Measurements from ENCODE around the gene ATXN7. TPM values are rescaled to one million over a fixed set of nuclear protein-coding genes. Genes with fewer than 3 reads are reported as not detected.

Gene ATXN7
- total and polyA plus RNA-seq, 10 of the 15 experiments (the other 5 are each of a cell fraction or from before 2014, with no cell fraction given), result 0.83 to 24.6 (median 8.5) TPM

- TF ChIP-seq SMAD5 (IDR thresholded peaks at IDR 0.05; ENCODE audit: low read depth) (no peak), MEF2A (IDR thresholded peaks at IDR 0.05; ENCODE audit: insufficient read depth, low read depth, low read length) (no peak), RELB (IDR thresholded peaks at IDR 0.05; ENCODE audit: low read depth) (peak; percentile 68; the same call in 1 of the 2 replicates), MYC (IDR thresholded peaks at IDR 0.05; ENCODE audit: insufficient read depth, insufficient read length, insufficient replicate concordance, low read length, severe bottlenecking) (no peak), LARP7 (IDR thresholded peaks at IDR 0.05) (no peak), RELA (IDR thresholded peaks at IDR 0.05; ENCODE audit: borderline replicate concordance, partially characterized antibody) (no peak), IRF4 (IDR thresholded peaks at IDR 0.05; ENCODE audit: low read depth, low read length) (no peak), SPI1 (IDR thresholded peaks at IDR 0.05; ENCODE audit: borderline replicate concordance, insufficient read depth, low read depth, low read length) (no peak), NR2C1 (IDR thresholded peaks at IDR 0.05) (no peak), STAT3 (IDR thresholded peaks at IDR 0.05; ENCODE audit: low read depth, low read length) (no peak), MAX (IDR thresholded peaks at IDR 0.05; ENCODE audit: low read depth, low read length) (no peak), ZNF384 (IDR thresholded peaks at IDR 0.05; ENCODE audit: borderline replicate concordance, low read depth, low read length) (no peak), SUPT20H (IDR thresholded peaks at IDR 0.05; ENCODE audit: borderline replicate concordance, control insufficient read depth, low read depth, low read length) (no peak), USF1 (IDR thresholded peaks at IDR 0.05; ENCODE audit: borderline replicate concordance, extremely low read length, insufficient read depth, low read depth, low read length) (no peak), SIN3A (IDR thresholded peaks at IDR 0.05; ENCODE audit: low read depth, low read length) (no peak), KLF5 (IDR thresholded peaks at IDR 0.05; ENCODE audit: partially characterized antibody) (no peak), MYB (IDR thresholded peaks at IDR 0.05; ENCODE audit: borderline replicate concordance, low read depth, low read length) (no peak), EED (IDR thresholded peaks at IDR 0.05; ENCODE audit: low read depth) (no peak)
- TF ChIP-seq, protein P1, sequence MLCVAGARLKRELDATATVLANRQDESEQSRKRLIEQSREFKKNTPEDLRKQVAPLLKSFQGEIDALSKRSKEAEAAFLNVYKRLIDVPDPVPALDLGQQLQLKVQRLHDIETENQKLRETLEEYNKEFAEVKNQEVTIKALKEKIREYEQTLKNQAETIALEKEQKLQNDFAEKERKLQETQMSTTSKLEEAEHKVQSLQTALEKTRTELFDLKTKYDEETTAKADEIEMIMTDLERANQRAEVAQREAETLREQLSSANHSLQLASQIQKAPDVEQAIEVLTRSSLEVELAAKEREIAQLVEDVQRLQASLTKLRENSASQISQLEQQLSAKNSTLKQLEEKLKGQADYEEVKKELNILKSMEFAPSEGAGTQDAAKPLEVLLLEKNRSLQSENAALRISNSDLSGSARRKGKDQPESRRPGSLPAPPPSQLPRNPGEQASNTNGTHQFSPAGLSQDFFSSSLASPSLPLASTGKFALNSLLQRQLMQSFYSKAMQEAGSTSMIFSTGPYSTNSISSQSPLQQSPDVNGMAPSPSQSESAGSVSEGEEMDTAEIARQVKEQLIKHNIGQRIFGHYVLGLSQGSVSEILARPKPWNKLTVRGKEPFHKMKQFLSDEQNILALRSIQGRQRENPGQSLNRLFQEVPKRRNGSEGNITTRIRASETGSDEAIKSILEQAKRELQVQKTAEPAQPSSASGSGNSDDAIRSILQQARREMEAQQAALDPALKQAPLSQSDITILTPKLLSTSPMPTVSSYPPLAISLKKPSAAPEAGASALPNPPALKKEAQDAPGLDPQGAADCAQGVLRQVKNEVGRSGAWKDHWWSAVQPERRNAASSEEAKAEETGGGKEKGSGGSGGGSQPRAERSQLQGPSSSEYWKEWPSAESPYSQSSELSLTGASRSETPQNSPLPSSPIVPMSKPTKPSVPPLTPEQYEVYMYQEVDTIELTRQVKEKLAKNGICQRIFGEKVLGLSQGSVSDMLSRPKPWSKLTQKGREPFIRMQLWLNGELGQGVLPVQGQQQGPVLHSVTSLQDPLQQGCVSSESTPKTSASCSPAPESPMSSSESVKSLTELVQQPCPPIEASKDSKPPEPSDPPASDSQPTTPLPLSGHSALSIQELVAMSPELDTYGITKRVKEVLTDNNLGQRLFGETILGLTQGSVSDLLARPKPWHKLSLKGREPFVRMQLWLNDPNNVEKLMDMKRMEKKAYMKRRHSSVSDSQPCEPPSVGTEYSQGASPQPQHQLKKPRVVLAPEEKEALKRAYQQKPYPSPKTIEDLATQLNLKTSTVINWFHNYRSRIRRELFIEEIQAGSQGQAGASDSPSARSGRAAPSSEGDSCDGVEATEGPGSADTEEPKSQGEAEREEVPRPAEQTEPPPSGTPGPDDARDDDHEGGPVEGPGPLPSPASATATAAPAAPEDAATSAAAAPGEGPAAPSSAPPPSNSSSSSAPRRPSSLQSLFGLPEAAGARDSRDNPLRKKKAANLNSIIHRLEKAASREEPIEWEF (IDR thresholded peaks at IDR 0.05; ENCODE audit: insufficient replicate concordance, low read depth, low read length), result no peak
- TF ChIP-seq, protein P2, sequence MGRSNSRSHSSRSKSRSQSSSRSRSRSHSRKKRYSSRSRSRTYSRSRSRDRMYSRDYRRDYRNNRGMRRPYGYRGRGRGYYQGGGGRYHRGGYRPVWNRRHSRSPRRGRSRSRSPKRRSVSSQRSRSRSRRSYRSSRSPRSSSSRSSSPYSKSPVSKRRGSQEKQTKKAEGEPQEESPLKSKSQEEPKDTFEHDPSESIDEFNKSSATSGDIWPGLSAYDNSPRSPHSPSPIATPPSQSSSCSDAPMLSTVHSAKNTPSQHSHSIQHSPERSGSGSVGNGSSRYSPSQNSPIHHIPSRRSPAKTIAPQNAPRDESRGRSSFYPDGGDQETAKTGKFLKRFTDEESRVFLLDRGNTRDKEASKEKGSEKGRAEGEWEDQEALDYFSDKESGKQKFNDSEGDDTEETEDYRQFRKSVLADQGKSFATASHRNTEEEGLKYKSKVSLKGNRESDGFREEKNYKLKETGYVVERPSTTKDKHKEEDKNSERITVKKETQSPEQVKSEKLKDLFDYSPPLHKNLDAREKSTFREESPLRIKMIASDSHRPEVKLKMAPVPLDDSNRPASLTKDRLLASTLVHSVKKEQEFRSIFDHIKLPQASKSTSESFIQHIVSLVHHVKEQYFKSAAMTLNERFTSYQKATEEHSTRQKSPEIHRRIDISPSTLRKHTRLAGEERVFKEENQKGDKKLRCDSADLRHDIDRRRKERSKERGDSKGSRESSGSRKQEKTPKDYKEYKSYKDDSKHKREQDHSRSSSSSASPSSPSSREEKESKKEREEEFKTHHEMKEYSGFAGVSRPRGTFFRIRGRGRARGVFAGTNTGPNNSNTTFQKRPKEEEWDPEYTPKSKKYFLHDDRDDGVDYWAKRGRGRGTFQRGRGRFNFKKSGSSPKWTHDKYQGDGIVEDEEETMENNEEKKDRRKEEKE (IDR thresholded peaks at IDR 0.05), result no peak
Observed at GRCh38 chr3:63933459-63933858, 69.8 kb downstream of the ATXN7 start (continued).

All from GM12878 (cell line).